ENCODE results near the gene AGBL4. TPM values are rescaled to one million over a fixed set of nuclear protein-coding genes. Genes with fewer than 3 reads are reported as not detected.

Gene AGBL4
- total RNA-seq, 1 donor from 2014 or later: not detected

DNA sequence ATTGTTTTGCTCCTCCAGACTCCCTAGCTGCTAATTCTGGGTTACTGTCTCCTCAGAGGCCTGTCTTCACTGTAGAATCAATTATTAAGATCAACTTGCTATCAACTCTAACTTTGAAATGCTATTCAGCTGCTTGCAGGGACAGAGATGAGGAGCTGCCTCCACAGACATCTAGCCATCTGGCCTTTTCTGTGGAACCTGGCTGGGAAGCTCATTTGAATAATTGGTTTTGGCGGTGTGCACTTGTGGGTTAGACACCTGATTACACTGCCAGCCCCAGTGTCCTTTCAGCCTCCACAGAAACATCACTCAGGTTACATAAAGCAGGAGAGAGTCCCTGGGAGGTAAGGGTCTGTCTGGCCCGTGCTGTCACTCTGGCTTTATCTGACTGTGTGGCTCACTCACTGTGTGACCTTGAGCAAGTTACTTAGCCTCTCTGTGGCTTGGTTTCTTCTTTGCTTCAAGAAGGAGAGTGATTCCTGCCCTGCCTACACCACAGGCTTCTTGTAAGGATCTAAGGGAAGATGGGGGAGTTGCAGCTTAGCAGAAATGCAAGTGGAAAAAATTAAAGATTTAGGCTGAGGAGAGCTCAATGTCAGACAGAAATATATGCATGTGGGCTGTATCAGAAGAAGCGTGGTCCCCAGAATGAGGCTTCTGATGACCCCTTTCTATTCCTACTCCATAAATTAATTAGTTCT lies 1378.7 kb downstream of the AGBL4 start:
- no peak for DNase-seq

DNA sequence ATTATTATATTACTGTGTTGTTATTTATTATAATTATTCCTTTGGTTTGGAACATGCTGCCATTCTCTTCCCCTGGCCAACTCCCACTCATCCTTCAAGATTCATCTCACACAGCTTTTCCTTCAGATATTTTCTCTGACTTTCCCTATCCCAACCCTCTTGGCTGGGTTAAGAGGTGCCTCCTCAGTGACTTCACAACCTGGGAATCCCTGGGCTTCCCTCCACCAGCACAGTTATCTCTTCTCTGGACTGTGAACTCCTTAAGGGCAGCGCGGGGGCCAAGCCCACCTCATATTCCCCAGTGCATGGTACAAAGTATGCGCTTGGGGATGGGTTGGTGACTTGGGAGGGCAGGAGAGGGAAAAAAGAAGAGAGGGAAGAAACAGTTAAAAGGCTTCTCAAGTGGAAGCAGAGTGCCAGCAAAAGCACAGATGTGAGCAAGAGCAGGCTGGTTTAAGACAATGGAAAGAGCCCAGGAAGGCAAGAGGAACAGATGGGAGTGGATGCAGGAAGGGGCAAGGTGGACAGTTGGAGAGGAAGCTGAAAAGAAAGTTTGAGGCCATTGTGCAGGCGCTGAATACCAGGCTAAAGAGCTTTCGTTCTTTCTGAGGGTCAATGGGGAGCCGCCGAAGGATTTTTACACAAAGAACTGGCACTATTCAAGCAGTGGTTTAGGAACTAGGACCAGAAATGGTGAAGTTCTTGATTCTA lies 1379.4 kb downstream of the AGBL4 start:
- no peak for DNase-seq

DNA sequence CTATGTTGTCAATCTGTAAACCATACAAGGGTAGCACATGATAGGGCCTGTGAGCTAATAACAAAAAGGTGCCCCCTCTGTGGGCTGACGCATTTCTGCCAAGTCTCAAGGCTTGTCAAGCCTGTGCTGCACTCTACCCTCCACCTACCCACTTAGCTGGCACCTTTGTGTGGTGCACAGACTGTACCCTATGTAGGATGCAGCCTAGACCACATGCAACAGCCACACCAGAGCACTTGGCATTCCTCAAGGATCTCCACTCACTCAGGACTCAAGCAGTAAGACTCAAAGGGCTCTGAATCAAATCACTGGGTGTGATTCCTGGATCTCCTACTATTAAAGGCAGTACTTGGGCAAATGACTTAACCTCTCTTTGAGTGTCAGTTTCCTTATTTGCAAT lies 1380.6 kb downstream of the AGBL4 start:
- DNase-seq: no peak

DNA sequence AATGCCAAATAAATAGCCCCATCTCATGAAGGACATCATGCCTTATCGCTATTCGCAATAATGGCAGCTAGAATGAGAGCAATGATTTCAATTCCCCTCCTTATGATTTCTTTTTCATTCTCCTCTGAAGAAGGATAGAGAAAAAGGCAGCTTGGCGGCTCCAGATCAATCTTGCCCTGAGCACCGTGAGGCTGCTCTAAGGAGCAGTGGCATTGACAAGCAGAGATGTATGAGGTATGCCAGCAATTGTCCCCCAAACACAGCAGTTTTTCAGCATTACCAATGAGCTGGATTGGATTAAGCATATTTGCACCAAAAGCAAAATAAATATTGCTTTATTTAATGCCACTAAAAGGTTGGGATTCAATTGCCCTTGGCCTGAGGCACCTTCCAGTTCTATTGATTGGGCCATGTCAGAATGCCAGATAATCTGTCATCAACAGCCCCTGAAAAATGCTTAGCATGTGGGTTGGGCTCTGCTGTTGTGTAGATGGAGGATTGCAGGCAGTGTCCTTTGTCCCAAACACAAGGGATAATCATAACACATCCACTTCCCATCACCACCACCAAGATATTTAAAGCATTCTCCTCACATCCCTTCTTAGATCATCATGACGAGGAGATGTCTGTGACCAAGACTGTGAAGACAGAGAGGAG lies 1382.8 kb downstream of the AGBL4 start:
- no peak for DNase-seq

DNA sequence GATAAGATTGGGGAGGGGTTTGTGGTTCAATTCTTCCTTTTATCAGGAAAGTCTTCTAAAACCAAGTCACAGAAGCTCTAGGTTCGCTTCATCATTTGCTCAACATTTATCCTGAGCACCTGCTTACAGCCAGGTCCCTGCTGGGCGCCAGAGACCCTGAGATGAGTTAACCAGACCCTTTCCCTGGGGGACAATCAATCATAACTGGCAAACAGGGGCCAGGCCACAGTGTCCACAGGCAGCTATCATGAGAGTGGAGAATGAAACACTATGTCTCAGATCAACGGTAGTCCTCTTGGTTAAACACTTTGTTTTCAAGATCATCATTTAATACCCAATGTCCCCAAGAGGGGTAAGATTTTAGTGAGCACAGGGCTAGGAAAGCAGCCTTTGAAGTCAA lies 1393.9 kb downstream of the AGBL4 start:
- no peak for DNase-seq

DNA sequence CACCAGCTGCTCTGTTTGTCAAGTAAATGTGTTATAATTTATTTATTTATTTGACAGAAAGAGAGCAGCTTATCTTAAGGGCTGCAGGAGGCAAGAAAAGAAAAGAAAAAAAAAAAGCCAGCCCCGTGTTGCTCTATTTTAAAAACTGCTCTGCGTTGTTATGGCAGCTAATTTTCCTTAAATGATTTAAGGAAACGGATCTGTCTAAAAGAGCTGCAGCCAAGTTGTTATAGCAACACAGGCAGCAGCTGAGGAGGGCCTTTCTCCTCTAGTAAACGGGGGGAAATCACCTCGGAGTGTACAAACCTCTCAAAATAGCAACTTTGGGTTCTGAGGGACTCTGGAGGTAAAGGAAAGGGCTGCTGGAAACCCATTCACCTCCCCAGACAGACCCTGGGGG lies 1396.3 kb downstream of the AGBL4 start:
- DNase-seq: peak; percentile 80

DNA sequence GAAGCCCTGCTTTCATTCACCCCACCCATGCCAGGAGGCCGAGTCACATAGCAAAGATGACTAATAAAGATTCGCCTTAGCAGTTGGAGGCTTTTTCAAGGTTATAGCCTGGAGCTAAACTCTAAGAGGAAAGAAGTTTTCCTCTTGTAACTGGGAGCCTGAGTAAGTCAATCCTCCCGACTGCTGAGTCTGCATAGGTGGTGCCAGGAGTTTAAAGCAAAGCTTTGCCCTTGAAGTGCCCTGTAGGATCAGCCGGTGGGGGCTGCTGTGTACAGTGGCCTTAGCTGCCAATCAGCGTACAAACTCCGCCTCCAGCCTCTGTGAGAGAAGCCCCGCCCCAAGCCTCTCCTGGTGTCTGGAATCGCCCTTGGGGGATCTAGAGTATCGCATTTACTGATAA lies 1404.2 kb downstream of the AGBL4 start:
- DNase-seq: peak; percentile 25

DNA sequence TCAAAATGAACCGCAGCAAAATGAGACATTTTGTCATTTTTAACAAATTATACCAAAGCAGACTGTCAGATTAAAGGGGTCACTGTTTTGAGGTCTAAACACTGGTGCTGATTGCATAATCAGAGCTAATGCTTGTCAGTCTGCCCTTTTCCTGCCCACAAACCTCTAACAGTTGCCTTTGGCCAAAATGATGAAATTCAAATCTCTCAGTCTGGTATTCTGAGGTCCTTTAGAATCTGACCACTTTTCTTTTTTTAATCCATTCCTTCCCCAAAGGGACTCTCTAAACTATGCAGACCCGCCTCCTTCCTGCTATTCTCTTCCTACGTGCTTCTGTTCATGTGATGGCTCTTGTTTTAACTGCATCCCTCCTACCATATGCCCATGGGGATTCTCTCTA lies 1406.5 kb downstream of the AGBL4 start:
- no peak for DNase-seq

DNA sequence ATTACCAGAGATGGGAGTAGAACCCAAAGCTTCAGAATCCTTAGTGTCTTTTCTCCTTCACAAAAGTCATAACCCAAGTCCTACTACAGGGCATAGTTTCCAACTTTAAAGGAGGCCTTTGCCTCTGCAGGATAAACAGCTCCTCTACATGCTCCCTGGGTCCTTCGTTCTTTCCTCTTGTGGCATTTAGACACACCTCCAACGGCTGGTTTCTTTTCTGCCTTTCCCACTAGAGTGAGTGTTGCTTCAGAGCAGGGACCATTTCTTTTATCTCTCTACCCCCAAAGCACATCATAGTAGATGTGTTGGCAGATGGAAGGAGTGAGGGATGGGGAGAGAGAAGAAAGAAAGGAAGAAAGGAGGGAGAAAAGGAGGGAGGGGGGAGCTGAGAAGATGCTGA lies 1407.0 kb downstream of the AGBL4 start:
- no peak for DNase-seq

DNA sequence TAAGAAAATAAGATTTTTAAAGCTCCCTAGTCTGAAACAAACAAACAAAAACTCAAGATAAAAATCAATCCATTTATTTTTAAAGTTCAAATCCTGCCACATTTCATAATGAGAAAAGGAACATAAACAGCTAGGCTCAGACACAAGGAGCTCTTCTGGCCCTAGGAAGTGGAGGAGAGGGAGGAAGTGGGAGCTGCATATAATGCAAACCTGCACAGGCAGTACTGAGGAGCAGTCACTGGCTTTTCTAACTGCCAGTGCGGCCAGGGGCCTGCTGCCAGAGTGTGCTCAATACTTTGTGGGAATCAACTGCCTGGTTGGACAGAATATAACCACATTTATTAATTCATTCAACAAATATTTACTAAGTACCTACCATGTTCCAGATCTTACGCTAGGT lies 1411.9 kb downstream of the AGBL4 start:
- DNase-seq: no peak

DNA sequence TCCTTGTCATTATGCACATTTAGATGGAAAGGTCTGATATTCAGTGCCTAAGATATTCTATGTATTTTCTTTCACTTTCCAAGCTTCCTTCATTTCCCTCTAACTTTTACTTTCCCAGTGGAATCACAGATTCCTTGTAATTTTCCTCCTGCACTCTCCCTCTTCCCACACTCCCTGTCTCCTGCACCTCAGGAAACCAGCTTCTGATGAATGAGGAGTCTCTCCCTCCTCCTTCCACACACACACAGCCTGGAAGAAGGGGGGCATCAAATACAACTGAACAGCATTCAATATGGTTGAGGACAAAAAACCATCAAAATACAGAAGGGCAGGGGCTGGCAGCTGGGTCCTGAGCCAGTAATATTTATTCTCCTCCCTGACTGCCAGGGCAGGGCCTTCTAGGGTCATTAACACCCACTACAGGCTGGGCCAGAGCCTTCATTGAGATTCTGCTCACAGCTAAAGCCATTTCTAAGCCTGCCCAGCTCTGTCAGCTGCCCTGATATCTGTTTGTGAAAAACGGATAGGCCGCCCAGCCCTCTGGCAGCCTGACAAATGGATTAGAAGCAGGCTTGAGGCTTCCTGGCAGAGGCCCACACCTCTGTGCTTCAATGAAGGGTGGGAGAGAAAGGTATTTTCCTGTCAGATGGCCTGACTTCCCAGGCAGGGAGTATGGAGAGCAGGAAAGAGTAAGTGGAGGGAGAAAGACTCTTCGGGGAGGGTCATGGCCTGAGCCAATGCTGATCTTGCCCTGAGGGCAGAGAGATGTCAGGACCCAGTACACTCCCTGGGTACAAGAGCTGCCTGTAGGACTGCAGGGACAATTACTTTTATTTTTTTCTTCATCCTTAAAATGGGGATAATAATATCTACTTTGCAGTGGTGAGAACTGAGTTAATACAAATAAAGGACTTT lies 1412.9 kb downstream of the AGBL4 start:
- DNase-seq: peak; percentile 62

DNA sequence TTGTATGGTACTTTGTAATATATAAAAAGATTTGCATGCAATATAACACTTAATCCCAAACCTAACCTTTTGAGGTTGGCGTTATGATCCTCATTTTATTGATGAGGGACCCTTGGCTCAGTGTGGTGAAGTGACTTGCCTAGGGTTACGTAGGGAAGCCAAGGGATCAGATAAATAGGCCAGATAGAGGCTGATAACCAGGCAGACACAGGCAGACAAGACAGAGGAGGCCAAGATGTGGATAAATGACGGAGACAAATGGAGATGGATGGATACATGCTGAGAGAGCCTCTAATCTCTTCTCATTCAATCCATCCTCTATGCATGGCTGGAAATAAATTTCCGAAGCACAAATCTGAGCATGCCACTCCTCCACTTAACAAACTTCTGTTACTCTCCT lies 1414.9 kb downstream of the AGBL4 start:
- DNase-seq: no peak

DNA sequence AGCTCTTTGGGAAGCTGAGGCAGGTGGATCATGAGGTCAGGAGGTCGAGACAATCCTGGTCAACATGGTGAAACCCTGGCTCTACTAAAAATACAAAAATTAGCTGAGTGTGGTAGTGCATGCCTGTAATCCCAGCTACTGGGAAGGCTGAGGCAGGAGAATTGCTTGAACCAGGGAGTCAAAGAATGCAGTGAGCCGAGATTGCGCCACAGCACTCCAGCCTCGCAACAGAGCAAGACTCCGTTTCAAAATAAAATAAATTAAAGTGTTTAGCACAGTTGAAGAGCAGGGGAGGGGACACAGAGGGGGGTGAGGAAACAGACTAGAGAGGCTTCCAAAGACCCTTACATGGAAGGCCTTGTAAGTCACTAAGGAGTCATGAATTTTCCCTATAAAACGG lies 1420.5 kb downstream of the AGBL4 start:
- DNase-seq: no peak

DNA sequence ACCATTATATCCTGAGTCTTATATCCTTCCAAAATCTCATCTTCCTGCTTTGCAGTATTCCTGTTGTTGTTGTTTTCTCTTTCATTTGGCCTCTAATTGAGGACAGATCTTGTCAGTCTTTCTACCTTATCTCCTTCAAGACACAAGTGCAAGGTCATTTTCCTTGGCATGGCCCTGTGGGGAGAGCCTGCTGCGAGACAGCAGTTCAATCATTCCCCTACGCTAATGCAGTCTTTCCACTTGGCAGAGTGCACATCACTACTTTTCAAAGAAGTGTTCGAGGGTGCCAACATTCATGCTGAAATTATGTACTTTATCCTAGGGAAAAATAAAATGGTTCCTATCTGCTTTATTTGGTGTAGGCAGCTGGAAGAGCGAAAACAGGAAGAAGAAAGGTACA lies 1421.4 kb downstream of the AGBL4 start:
- DNase-seq: no peak

DNA sequence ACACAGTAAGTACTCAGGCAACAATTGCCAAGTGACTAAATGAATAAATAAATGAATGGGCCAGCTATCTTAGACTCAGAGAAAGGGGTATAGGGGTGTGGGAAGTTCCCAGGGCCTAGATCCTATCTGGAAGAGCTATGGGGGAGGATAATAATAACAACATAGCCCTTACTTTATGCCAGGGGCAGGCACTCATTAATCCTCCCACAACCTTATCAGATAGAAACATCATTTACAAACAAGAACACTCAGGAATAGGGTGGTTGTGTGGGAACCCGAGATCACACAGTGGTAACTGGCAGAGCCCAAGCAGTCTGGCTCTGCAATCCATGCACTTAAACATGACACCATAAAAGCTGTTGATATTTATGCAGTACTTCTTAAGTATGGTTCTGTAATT lies 1423.6 kb downstream of the AGBL4 start:
- DNase-seq: no peak

DNA sequence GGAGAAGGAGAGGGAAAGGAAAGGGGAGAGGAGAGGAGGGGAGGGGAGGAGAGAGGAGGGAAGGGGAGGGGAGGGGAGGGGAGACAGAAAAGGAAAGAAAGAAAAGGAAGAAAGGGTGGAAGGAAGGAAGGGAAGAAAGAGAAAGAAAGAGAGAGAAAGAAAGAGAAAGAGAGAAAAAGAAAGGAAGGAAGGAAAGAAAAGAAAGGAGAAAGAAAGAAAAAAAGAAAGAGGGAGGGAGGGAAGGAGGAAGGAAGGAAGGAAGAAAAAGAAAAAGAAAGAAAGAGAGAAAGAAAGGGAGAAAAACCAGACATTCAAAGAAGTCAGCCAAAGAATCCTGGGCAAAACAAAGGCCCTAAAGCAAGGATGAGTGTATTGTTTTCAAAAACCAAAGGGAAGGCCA lies 1426.1 kb downstream of the AGBL4 start:
- no peak for DNase-seq

DNA sequence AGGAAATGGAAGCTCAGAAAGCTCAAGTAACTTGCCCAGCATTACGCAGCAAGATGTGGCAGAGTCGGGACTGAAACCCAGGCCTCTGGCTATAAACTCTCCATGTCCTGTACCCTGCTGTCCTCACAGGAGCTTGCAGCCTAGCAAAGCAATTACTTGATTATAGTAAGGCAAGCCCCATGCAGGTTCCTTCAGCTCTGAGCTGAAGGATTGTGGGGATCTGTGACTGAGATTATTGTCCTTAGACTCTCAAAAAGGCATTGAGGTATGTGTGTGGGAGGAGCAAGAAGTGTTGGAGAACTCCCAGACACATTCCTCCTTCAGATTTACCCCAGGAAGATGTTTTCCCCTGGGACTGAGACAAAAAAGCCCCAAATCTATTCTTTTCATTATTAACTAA lies 1427.7 kb downstream of the AGBL4 start:
- no peak for DNase-seq

DNA sequence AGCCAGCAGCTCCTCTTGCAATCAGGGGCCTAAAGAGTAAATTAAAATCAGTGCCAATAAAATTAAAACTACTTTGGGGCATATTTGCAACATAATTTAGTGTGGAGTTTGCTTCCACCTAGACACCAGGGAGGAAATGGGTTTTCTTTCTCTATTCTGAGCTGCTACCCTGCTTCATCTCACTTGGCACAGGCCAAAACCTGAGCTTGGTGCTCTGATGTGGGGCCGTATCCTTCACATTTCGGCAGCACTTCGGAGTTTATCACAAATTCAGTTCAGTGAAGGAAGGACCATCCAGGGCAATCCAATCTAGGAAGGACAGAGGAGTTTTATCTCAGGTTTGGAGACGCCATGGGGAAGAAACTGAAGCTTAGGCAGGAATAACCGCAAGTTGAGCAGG lies 1428.1 kb downstream of the AGBL4 start:
- no peak for DNase-seq

DNA sequence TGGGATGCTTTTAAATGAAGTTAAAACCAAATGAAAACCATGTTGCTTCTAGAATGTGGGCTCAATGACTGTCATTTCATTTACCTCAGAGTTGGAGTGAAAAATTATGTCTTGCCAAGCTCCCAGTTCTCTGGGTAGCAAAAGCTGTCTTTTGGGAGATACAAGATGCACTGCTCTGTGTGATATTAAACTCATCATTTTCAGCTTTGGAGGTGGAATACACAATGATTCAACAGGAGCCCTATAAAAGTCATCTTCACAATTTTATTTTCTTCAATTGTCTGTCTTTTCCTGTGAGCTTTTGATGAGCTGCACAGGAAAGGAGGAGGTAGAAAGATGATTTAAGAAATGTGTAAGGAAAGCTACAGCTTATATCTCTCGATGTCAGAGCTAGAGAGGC lies 1431.4 kb downstream of the AGBL4 start:
- no peak for DNase-seq

DNA sequence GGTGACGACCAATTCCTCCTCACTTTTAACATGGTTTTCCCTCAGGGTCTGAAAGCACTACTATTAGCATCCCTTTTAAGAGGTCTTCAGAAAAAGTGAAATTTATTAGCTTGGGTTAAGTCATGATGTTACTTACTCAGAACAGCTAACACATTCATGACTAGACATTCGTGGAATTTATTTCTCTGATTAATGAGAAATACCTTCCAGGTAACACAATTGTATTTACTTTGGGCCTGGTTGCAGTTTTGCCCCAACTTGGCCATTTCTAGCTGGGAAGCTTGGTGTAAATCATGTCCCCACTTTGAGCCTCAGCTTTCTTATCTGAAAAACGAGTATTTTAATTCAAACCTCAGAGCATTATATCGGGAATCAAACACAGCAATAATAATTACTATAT lies 1432.6 kb downstream of the AGBL4 start:
- DNase-seq: no peak

DNA sequence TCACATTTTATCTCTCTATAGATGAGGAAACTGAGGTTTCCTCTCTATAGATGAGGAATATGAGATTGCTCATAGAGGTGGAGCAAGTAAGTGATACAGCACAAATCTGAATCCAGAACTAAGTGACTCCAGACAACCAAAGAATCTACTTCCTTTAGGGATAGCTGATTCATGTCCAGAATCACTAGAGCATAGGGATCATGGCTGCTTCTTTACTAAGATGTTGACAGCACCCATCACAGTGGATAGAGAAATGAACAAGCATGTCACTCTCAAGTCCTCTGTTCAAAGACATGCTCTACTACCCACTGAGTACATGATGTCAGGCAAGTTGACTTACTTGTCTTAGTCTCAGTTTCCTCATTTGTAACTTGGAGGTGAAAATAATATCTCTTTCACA lies 1435.7 kb downstream of the AGBL4 start:
- no peak for DNase-seq

DNA sequence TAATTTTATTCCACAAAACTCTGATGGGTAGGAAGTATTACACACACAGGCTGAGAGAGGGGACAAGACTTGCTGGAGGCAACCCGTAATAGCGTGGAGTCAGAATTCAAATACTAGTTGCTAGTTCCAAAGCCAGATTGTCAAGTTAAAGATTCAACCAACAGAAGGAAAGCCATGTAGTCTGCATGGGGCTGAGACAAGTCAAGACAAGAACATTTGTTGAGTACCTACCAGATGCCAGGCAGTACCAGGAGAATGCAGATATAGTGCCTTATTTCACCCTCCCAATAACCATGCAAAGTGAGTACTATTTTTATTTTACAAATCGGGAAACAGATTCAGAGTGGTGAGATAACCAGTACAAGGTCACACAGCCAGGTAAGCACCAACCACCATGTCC lies 1441.3 kb downstream of the AGBL4 start:
- DNase-seq: no peak

DNA sequence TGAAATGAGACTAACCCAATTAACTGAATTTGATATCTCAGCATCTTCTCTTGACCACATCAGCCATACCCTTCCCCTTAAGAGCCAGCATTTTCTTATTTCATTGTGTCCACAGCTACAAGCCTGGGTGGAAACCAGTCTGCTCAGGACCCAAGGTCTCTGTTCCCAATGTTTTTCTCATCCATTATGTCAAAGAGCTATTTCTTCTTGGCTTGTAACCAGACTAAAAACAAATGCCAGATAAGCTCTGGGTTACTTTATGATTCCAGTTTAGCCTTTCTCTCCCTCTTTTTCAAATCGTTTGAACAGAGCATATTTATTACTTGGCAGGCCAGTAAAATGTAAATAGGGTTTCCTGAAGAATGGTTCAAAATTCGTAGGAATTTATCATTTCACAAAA lies 1442.5 kb downstream of the AGBL4 start:
- DNase-seq: no peak

Data from tongue (tissue), 2 donors.